22Rv1 (cell line): ENCODE data around the gene OLFML2B.

Source experiments
- CTCF ChIP-seq: fragments of 450-650 bp; IDR thresholded peaks from 2 replicates; pipeline ENCODE4 v1.5.1; 2017; ENCODE audit warnings: mild to moderate bottlenecking
- ZFX ChIP-seq: fragments of 450-650 bp; IDR thresholded peaks from 2 replicates; pipeline ENCODE4 v1.6.1; 2017; ENCODE audit warnings: antibody characterized with exemption, borderline replicate concordance

GRCh38 chr1:162028726-162029125 lies 5.1 kb upstream of the OLFML2B start:
- TF ChIP-seq CTCF: no peak
- TF ChIP-seq ZFX: no peak
